Calu3 (cell line): ENCODE results near the gene MFSD12. TPM values are rescaled to one million over a fixed set of nuclear protein-coding genes. Genes with fewer than 3 reads are reported as not detected.
A peak's percentile ranks its signal among the peaks of the same experiment; 100 is the strongest.

ENCODE experiments used
- BruUV-seq: library from RNA; stranded (reverse); fragments of 400-500 nt; replicated peaks from 2 replicates; lab custom pipeline; 2021; lab: Mats Ljungman, UMichigan
- CTCF ChIA-PET: fragments of 300-600 bp; sonication (Branson Sonifier 250); formaldehyde crosslinking; loops from one replicate; lab custom pipeline; 2022; ENCODE audit warnings: antibody characterized with exemption; lab: Charles Lee
- DNase-seq: peaks from one replicate; pipeline ENCODE4 v3.0.0; 2022
- H3K27ac Mint-ChIP-seq: one replicate; pipeline ENCODE4 v1.8.0; 2022; ENCODE audit warnings: mixed read lengths; ENCODE audit not compliant: unreplicated experiment
- H3K27me3 Mint-ChIP-seq: one replicate; pipeline ENCODE4 v1.8.0; 2022; ENCODE audit warnings: mixed read lengths; ENCODE audit not compliant: unreplicated experiment
- H3K36me3 Mint-ChIP-seq: one replicate; pipeline ENCODE4 v1.8.0; 2022; ENCODE audit warnings: mild to moderate bottlenecking, moderate library complexity, mixed read lengths; ENCODE audit not compliant: insufficient read depth, unreplicated experiment
- H3K4me1 Mint-ChIP-seq: one replicate; pipeline ENCODE4 v1.8.0; 2022; ENCODE audit warnings: mild to moderate bottlenecking, low read depth, mixed read lengths; ENCODE audit not compliant: unreplicated experiment
- H3K4me3 Mint-ChIP-seq: one replicate; pipeline ENCODE4 v1.8.0; 2022; ENCODE audit warnings: mild to moderate bottlenecking, low read depth, moderate library complexity, mixed read lengths; ENCODE audit not compliant: unreplicated experiment
- H3K9me3 Mint-ChIP-seq: one replicate; pipeline ENCODE4 v1.8.0; 2022; ENCODE audit warnings: low read depth, mixed read lengths; ENCODE audit not compliant: unreplicated experiment
- CTCF ChIP-seq: fragments of 200-600 bp; IDR thresholded peaks from one replicate; pipeline ENCODE4 v1.8.0; 2022; ENCODE audit warnings: antibody characterized with exemption; ENCODE audit not compliant: unreplicated experiment
- intact Hi-C: fragments of 100-400 bp; cut with micrococcal nuclease; formaldehyde crosslinking; loops from one replicate; pipeline ENCODE4 v1.10.0; 2022; ENCODE audit not compliant: unreplicated experiment
- total RNA-seq: library from RNA; stranded (reverse); gene quantifications from 2 replicates; pipeline ENCODE4 v1.2.3, GENCODE V29; 2022

MFSD12 gene
- total RNA-seq, 1 experiment from 2014 or later = 105 TPM

GRCh38 chr19:3537101-3537437, 20.3 kb downstream of the MFSD12 start:
- no peak for TF ChIP-seq CTCF
- CTCF ChIA-PET = interaction anchor here (0.6 to 1.0 kb wide), 2 partner anchors 8 to 28 kb away, joined by 3 read pairs; no protein-coding TSS in a partner anchor
- Mint-ChIP-seq H3K27me3 (no peaks in the 10 kb centered on the region), H3K4me1 (no peaks in the 10 kb centered on the region), H3K9me3 (no peaks in the 10 kb centered on the region), H3K36me3 (peaks cover 66% of the 10 kb centered on the region), H3K27ac (peak overlapping the region; percentile 37), H3K4me3 (no peak overlapping the region)
- intact Hi-C loops = no loop called here
- no peak for DNase-seq
- no TSS peak for BruUV-seq

GRCh38 chr19:3536429-3537100, 20.8 kb downstream of the MFSD12 start:
- TF ChIP-seq CTCF = no peak
- CTCF ChIA-PET = interaction anchor here (0.6 to 1.0 kb wide), 3 partner anchors 9 to 27 kb away, joined by 3 read pairs; no protein-coding TSS in a partner anchor
- Mint-ChIP-seq H3K36me3 (peaks cover 67% of the 10 kb centered on the region), H3K4me1 (no peaks in the 10 kb centered on the region), H3K27ac (no peak overlapping the region), H3K9me3 (no peaks in the 10 kb centered on the region), H3K4me3 (no peak overlapping the region), H3K27me3 (no peaks in the 10 kb centered on the region)
- intact Hi-C loops = no loop called here
- no peak for DNase-seq
- no TSS peak for BruUV-seq

GRCh38 chr19:3535981-3536380, 21.4 kb downstream of the MFSD12 start:
- no peak overlapping the region for H3K27ac Mint-ChIP-seq
- CTCF ChIA-PET = interaction anchor here (0.6 to 1.0 kb wide), 3 partner anchors 9 to 92 kb away, joined by 3 to 7 read pairs (median 3); no protein-coding TSS in a partner anchor
- no peaks in the 10 kb centered on the region for H3K9me3 Mint-ChIP-seq
- intact Hi-C loops = no loop called here
- no peaks in the 10 kb centered on the region for H3K4me1 Mint-ChIP-seq
- DNase-seq = no peak
- no peaks in the 10 kb centered on the region for H3K27me3 Mint-ChIP-seq
- no TSS peak for BruUV-seq
- H3K4me3 Mint-ChIP-seq = no peak overlapping the region
- peaks cover 72% of the 10 kb centered on the region for H3K36me3 Mint-ChIP-seq
- no peak for TF ChIP-seq CTCF

- Mint-ChIP-seq H3K27me3 (no peaks in the 10 kb centered on the region), H3K36me3 (peaks cover 72% of the 10 kb centered on the region), H3K27ac (no peak overlapping the region), H3K4me1 (no peaks in the 10 kb centered on the region), H3K4me3 (no peak overlapping the region), H3K9me3 (no peaks in the 10 kb centered on the region)
- intact Hi-C loops = no loop called here
- BruUV-seq = no TSS peak
- CTCF ChIA-PET = interaction anchor here (0.7 kb wide), 1 partner anchor 91 kb away, joined by 7 read pairs; no protein-coding TSS in a partner anchor
- DNase-seq = no peak
- no peak for TF ChIP-seq CTCF
These were observed 21.8 kb downstream of the MFSD12 start for GRCh38 chr19:3535563-3535965.
